Measurements from ENCODE around the gene TMA7B.

TMA7B gene

DNA sequence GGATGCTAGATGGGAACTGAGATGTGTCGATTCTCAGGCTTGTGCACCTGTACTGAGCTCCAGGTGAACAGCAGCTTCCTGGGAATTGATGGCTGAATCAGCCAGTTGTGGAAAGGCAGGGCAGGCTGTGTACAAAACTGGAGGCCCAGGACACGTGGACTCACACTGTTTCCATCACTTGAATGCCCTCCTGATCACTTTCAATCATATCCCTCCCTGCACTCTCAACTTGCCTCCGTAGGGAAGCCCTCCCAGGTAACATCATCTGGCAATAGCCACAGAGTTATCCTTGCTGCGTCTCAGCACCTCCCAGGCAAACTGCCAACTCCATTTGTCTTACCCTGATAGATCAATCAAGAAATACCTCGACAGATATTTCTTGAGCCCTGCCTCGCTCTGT is 44.6 kb downstream of the TMA7B start:
- DNase-seq, result no peak

DNA sequence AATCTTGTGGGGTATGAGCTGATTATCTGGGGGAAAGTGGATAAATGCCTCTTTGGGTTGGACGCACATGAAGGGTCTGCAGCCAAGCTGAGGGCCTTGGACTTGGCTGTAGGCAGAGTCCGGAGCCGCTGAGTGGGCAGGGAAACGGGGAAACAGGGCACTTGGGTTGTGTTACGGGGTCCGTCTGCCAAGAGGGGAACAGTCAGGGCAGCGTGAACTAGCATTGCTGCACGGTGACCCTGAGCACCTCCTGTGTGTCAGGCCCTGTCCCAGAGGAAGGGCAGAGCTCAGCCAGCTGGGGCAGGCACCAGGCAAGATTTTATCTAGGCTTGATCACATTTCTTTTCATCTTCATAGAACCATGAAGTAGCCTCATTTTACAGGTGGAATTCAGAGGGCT is 46.4 kb downstream of the TMA7B start:
- DNase-seq, result no peak

DNA sequence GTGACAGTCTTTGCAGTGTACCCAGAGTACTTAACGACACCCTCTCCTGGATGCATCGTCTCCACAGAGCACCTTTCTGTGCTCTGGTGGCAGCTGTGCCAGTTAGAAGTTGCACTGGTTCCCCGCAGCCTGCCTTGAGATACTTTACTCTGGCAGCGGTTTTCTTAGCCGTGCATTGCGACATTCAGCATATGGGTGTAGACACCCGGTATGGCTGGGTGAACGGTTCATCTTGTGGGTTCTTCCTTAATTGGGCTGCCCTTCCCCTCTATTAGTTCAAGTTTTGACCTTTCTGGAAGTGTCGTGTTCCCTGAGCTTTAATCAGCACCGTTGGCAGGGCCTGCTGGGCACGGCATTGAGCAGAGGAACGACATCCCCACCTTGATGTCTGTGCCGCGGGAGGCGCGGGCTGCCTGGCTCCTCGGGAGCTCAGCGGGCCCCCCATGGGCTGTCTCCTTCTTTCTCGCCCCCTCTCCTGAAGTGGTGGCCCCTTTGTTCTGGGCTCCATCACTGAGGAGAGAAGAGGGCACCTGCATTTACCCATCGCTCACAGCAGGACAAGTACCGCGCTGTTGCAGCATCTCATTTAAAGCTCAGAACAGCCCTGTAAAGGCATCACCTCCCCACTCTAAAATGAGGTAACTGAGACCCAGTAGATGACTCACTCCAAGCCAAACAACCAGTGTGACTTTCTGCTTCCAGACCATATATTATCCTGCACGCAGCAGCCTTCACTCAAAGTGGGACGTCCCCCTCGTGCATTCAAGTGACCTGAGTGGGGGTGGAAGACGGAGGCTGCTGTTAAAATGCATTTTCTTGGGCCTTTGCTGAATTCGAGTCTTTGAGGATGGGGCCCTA is 47.9 kb downstream of the TMA7B start:
- DNase-seq, result no peak

GRCh38 chr22:40008726-40009291 is 48.6 kb downstream of the TMA7B start:
- DNase-seq, result no peak

DNA sequence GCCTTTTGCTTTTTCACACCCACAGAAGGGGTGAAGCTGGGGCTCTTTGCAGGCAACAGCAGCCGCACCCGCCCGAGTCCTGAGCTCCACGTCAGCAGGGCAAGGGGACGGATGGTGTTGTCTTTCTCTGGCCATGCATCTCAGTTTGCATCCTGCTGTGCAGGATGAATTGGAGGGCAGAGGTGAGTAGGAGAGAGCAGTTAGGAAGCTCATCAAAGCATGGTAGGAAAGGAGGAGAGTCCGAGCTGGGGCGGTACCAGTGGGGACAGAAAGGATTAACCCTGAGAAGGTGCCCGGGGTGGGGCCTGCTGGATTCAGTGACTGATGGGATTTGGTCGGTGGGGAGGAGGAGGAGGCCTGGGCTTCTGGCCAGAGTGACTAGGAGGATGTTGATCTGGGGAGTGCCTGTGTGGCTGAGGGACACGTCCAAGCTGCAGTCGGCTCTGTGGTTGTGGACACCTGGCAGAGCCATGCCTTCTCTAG is 49.1 kb downstream of the TMA7B start:
- DNase-seq, result no peak

GRCh38 chr22:40009951-40010671 is 49.9 kb downstream of the TMA7B start:
- DNase-seq, result no peak

DNA sequence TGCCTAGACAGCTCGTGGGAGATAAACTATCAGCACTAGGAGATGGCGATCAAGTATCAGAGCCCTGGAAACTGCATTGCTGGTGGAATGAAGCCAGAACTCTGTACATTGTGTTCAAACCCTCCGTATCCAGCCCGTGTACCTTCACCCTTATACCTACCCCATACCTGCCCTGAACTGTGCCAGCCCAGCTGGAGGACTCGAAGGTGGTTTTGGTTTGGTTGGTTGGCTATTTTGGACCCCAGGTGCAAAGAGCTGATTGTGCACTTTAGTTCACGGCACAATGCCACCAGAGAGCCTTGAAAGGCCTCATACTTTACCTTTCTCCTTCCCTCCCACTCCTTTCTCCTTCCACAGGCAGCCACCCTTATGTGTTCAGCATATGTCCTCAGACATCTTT is 50.5 kb downstream of the TMA7B start:
- no peak for DNase-seq
